Activated CD4-positive, alpha-beta T cell treated with anti-CD3 and anti-CD28 coated beads, Interleukin-2, amount 50 U/mL, for 4 hours (primary cell): ENCODE data around the gene EFEMP2.

Source experiments
- DNase-seq, 2 experiments: peaks; one replicate each; pipeline ENCODE4 v3.0.0-alpha.2; 2020

Gene EFEMP2

GRCh38 chr11:65884716-65885092, 12.1 kb upstream of the EFEMP2 start:
- DNase-seq, result peak; percentile 75 to 76

DNA sequence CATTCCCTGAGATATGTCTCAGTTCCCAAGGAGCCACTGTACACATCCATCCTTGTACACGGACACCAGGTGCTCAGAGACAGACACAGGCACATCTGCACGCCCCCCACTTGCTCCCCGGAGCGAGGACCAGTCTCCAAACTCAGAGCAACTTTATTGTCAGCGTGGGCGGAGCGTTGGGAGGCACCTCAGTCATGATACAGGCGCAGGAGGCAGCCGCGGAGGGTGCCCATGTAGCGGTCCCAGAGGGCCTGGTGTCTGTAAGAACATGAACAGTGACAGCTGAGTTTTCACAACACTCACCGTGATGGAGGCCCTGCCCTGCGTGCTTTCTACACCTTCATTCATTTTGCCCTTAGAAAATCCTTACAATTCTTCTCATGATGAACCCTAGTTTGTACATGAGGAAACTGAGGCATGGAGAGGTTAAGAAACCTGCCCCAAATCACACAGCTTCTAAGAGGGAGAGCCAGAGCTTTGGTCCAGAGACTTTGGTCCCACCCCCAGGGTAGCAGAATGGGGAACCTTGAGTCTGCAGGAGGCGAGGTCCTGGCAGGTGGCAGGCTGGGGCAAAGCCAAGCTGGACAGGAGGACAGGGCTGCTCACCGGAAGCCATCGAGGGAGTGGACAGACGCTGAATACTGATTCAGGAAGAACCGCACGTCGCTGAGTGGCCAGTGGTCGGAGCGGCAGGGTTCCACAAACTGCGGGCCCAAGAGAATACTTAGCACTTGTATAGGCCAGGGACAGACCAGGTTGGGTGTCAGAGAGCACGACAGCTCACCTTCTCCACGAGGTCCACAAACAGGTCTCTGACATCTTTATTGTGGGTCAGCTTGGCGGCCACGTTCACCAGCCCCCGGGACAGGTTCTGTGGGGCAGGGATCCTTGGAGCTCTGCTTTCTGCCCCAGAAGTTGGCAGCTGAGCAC, 11.5 kb upstream of the EFEMP2 start:
- no peak for DNase-seq

DNA sequence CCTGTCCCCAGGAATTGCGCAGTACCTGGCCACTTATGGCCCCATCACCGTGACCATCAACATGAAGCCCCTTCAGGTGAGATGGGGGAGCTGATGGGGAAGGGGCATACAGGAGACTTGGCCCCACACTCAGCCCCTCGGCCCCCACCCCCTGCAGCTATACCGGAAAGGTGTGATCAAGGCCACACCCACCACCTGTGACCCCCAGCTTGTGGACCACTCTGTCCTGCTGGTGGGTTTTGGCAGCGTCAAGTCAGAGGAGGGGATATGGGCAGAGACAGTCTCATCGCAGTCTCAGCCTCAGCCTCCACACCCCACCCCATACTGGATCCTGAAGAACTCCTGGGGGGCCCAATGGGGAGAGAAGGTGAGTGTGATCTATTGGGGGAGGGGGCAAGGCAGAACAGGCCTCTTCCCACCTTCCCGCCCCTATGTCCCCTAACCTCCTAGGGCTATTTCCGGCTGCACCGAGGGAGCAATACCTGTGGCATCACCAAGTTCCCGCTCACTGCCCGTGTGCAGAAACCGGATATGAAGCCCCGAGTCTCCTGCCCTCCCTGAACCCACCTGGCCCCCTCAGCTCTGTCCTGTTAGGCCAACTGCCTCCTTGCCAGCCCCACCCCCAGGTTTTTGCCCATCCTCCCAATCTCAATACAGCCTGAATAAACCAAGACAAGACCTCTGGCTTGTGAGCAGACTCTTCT, 10.6 kb upstream of the EFEMP2 start:
- DNase-seq, result no peak

GRCh38 chr11:65882120-65883057, 9.8 kb upstream of the EFEMP2 start:
- DNase-seq, result no peak

GRCh38 chr11:65880844-65881421, 8.3 kb upstream of the EFEMP2 start:
- DNase-seq, result no peak

DNA sequence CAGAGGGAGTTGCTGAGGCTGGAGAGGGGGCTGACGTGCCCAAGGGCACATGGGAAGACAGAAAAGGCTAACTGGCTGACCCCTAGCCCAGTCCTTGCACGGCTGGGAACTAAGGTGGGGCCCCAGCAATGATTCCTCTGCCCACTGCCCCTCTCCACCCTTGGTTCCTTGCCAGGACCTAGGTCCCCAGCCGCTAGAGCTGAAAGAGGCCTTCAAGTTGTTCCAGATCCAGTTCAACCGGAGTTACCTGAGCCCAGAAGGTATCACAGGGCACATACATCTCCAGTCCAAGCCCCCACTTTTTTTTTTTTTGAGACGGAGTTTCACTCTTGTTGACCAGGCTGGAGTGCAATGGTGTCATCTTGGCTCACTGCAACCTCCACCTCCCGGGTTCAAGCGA, 7.4 kb upstream of the EFEMP2 start:
- DNase-seq, result no peak

- no peak for DNase-seq
Observed at GRCh38 chr11:65879617-65880016, 7.0 kb upstream of the EFEMP2 start, which contains the start of gene CTSW. CTSW (plus strand) TSS chr11:65879837; CDS start chr11:65879855, 18 bp downstream.

GRCh38 chr11:65873318-65874156, 937 bp upstream of the EFEMP2 start:
- DNase-seq, result peak; percentile 92 to 95

- no peak for DNase-seq
Observed at GRCh38 chr11:65871811-65872548, 620 bp downstream of the EFEMP2 start.

GRCh38 chr11:65870706-65871681, 1.6 kb downstream of the EFEMP2 start:
- no peak for DNase-seq

GRCh38 chr11:65870307-65870658, 2.3 kb downstream of the EFEMP2 start:
- no peak for DNase-seq

DNA sequence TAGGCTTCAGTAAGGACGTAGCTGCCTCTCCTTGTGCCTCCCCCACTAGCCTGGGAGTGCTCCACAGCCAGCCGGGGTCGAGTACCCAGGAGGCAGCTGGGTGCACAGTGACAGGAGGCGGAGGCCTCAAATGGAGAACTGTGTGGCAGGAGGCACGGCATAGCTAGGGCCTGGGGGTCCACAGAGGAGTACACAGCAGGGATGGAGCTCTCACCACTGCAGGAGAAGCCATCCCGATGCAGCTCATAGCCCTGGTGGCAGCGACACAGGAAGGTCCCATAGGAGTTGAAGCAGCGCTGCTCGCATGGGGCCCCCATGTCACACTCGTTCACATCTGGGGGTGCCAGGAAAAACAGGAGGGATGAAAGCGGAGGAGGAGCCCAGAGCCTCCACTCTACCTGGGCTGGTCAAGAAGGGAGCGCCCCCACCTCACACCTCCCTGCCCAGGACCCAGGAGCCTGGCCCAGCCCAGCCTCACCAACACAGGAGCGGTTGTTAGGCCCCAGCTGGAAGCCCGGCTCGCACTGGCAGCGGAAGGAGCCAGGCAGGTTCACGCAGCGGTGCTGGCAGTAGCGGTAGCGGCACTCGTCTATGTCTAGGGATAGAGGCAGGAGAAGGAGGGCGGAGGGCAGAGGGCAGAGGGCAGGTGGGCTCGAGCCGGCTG, 2.8 kb downstream of the EFEMP2 start:
- no peak for DNase-seq

DNA sequence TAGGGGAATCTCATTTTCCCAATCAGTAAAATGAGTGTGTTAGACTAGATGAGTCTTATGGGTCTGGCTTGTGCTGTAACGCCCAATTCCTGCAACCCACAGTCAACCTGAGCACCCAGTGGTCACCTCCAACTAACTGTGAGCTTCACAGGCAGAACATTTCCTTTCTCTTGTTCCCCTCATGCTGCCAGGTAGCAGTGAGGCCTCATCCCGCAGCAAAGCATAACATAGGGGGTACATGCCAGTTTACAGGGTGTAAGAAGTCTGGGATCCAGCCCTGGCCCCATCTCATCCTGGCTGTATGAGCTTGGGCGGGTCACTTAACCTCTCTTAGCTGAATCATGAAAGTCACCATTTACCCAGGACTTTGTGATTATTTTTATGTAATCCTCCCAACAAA, 3.7 kb downstream of the EFEMP2 start:
- DNase-seq, result no peak

DNA sequence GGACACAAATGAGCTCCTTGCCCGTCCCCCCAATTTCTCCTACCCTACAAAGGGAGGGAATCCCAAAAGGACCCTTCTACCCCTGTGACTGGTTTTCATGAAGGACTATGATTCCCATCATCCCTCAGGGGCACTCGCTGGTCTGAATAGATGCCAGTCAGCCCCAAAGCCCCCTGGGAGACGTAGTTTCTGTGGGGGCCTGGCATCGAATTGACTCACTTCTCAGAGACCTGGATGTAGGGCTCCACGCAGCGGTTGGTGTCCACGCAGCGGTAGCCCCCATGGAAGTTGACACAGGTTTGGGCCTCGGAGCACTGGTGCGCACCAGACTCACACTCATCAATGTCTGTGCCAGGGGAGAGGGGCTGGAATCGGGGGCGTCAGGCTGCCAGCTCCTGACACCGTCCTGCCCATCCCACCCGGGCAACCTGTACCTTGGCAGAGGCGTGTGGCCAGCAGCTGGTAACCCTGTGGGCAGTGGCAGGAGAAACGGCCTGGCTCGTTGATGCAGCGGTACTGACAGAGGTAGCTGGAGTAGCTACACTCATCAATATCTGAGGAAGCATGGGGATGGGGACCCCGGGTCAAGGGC, 4.4 kb downstream of the EFEMP2 start:
- no peak for DNase-seq

DNA sequence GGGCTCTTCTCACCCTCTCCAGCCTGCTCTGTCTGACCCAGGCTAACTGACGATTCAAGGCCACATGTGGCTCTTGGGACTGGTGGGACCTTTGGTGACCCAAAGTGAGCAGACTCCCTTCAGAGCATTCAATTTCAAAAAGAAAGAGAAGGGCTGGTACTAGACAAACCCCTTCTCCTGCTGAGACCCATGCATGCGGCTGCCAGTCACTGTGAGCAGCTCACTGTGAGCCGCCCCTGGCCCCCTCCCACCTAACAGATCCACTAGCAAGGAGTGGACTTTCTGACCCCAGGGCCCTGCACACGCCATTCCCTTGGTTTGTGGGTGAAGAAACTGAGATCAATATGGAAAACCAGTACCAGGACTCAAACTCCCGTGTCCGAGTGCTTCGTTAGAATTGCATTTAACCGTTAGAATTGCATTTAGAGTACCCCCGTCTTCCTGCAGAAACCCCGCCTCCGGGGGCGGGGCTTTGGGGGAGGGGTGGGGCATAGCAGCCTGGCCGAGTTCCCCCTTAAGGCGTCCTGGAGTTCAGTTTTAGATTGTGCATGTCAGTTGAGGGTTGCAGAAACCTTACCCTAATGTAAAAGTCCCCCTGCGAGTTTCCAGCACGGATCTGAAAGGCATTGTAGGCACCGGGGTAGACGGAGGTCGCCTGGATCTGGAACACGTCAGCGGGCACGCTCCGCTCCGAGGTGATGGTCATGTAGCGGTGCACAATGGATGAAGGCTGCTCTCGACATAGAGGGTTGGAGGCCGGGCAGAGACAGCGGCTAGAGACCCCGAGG, 5.1 kb downstream of the EFEMP2 start:
- DNase-seq, result no peak

DNA sequence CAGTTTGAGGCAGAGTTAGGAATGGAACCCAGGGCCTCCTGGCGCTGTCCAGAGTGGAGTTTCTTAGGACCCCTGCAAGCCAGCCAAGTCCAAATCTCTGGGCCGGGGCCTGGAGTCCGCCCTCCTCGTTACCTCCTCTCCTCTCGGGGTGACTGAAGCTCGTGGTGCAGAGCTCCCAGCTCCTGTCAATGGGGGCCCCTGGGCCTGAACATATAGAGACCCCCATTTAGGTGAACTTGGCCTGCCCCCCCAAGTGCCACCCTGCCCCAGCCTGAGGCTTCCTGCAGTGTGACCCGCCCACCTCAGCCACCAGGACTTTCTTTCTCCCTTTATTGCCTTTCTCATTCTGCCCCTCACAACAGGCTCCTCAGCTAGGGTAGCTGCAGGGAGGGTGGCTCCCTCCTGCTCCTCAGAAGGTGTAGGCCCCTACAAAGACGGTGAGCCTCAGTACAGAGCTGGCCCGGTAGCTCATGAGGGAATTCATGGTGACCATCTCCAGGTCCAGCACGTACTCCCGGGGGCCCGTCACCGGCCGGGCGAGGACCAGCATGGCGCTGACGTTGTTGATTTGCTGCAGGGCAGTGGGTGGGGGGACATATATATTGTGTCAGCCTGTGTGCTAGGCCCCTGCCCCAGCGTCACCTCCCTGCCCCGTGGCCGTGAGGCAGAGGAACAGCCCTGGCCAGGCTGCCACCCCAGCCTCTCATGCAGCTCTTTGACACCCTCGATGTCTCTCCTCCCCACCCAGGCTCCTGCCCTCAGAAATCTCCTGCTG, 5.9 kb downstream of the EFEMP2 start:
- DNase-seq, result no peak

GRCh38 chr11:65865550-65866172, 6.9 kb downstream of the EFEMP2 start:
- DNase-seq, result no peak
